Measurements from ENCODE around the gene MBD2. TPM values are rescaled to one million over a fixed set of nuclear protein-coding genes. Genes with fewer than 3 reads are reported as not detected.

MBD2 gene
- total and polyA plus RNA-seq, 2 of the 8 experiments (the other 6 are each of a cell fraction or from before 2014, with no cell fraction given): 36.2 to 52.7 TPM

GRCh38 chr18:54148151-54148550 lies 76.3 kb downstream of the MBD2 start:
- Histone ChIP-seq H3K27me3 (replicated peaks in 1 of 4; ENCODE audit: control insufficient read depth in 3 of 4, extremely low read depth in 1 of 4, insufficient read depth in 3 of 4, low read length in 3 of 4) (no peaks in the 10 kb centered on the region), H3K9ac (replicated peaks in 1 of 4; ENCODE audit: extremely low read depth in 1 of 4, low read depth in 3 of 4, low read length in 3 of 4) (no peak overlapping the region), H3K4ac (replicated peaks; ENCODE audit: insufficient read length, low read depth, low read length) (no peak overlapping the region), H2AK5ac (ENCODE audit: low read depth, low read length) (no peak overlapping the region), H4K91ac (replicated peaks; ENCODE audit: insufficient read length, low read length) (no peak overlapping the region), H3K4me3 (ENCODE audit: extremely low read depth in 1 of 4, insufficient read depth in 2 of 4, low read depth in 3 of 4, low read length in 4 of 4) (no peak overlapping the region), H2BK5ac (ENCODE audit: low read depth, low read length) (no peak overlapping the region), H3K36me3 (ENCODE audit: control insufficient read depth in 2 of 4, insufficient read depth in 4 of 4, low read length in 3 of 4) (no peaks in the 10 kb centered on the region; a peak in 1 of 8 replicates), H3K4me1 (replicated peaks in 1 of 4; ENCODE audit: control insufficient read depth in 3 of 4, insufficient read depth in 4 of 4, low read length in 3 of 4) (peaks cover 0 to 3% (median 0%) of the 10 kb centered on the region in 4 experiments; a peak in 2 of 7 replicates), H4K20me1 (replicated peaks in 1 of 2; ENCODE audit: control insufficient read depth in 1 of 2, insufficient read depth in 2 of 2, low read length in 2 of 2) (no peaks in the 10 kb centered on the region), H3K4me2 (ENCODE audit: insufficient read depth in 1 of 2, low read depth in 2 of 2, low read length in 2 of 2) (no peak overlapping the region), H3K79me1 (ENCODE audit: low read depth, low read length) (no peaks in the 10 kb centered on the region), H3K18ac (ENCODE audit: extremely low read depth, low read length) (no peak overlapping the region), H3K23me2 (ENCODE audit: low read depth, low read length) (no peaks in the 10 kb centered on the region), H4K5ac (ENCODE audit: insufficient read length, low read depth, low read length) (no peak overlapping the region), H3K14ac (ENCODE audit: insufficient read length) (no peak overlapping the region), H2BK12ac (ENCODE audit: low read depth, low read length) (no peak overlapping the region), H2AFZ (ENCODE audit: low read length) (no peak overlapping the region), H4K8ac (ENCODE audit: extremely low read depth, insufficient read depth, low read length) (no peak overlapping the region), H2BK20ac (ENCODE audit: low read length) (no peak overlapping the region), H3K79me2 (ENCODE audit: control insufficient read depth in 1 of 2, insufficient read depth in 2 of 2, low read length in 2 of 2) (no peaks in the 10 kb centered on the region), H2BK15ac (ENCODE audit: low read length) (no peak overlapping the region), H3K27ac (ENCODE audit: low read depth, low read length) (no peak overlapping the region), H3K9me3 (ENCODE audit: insufficient read depth in 2 of 2, low read depth in 1 of 2, low read length in 1 of 2) (0 out of 4 replicates have a peak, but pooled peaks cover 0 to 5% of the 10 kb centered on the region in 2 experiments), H3K23ac (ENCODE audit: insufficient read length) (no peak overlapping the region), H2BK120ac (replicated peaks; ENCODE audit: low read depth, low read length) (no peak overlapping the region), H3K56ac (replicated peaks; ENCODE audit: insufficient read length, low read depth, low read length) (no peak overlapping the region)
- DNase-seq (ENCODE audit: low read depth in 1 of 2, low spot score in 2 of 2): no peak
- TF ChIP-seq TEAD4 (IDR thresholded peaks at IDR 0.05; ENCODE audit: low read depth, low read length) (no peak), CTCF (IDR thresholded peaks at IDR 0.05; ENCODE audit: control extremely low read depth in 1 of 3, insufficient read depth in 1 of 3, low read depth in 1 of 3, low read length in 3 of 3) (no peak), TCF12 (IDR thresholded peaks at IDR 0.05; ENCODE audit: low read depth, low read length) (no peak)
- FAIRE-seq: no peak
- POLR2A ChIA-PET (ENCODE audit: partially characterized antibody): no interaction called here
- CTCF ChIA-PET (ENCODE audit: partially characterized antibody): no interaction called here

Data from H1 (cell line).